CD4-positive, alpha-beta T cell treated with Interleukin-1 beta for 1 hour (primary cell): ENCODE results near the gene LAPTM4A.
"Not testable (repeated sequence)": the region's sequence is repeated elsewhere in the genome, so short reads cannot be mapped to it uniquely, and the experiment has no call there.

Experiments
- DNase-seq, 2 donors: peaks; one replicate each; pipeline ENCODE4 v3.0.0-alpha.2; 2020 to 2022

The LAPTM4A gene

DNA sequence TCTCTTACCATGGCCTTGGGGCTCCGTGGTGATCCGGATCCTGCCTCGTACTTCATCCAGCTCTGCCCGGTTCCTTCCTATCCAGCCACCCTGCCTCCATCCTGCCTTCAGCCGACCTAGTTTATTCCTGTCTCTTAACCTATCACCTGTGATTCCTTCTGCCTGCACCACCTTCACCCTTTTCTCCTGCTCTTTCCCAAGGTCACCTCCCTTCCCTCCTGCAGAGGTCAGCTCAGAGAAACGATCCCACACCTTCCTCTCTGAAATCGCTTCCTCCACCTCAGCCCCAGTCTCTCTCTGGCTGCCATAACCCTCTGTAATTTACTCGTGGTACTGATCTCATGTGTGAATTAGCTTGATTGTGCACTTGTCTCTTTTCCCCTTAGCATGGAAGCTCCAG, 23.5 kb upstream of the LAPTM4A start:
- no peak for DNase-seq

GRCh38 chr2:20074046-20074648, 22.7 kb upstream of the LAPTM4A start:
- not testable (repeated sequence) for DNase-seq

DNA sequence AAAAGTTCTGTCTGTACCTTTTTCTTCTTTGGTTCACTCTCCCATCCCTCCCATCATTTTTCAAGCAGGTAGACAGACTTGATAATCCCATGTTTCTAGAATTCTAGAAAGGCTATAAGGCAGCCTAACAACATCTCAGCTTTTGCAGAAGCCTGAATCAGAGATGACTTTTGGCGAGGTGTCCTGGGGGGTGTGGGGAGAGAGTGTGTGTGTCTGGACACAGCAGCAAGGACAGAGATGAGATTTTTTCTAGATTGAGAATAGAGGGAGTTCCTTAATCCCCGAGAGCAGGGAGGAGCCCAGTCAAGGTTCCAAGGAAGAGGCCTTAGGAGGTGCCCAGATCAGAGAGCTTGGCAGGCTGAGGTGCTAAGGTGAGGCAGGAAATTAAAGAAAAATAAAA, 22.0 kb upstream of the LAPTM4A start:
- DNase-seq, result no peak

GRCh38 chr2:20072436-20073158, 21.2 kb upstream of the LAPTM4A start:
- no peak for DNase-seq

GRCh38 chr2:20071397-20072383, 20.3 kb upstream of the LAPTM4A start:
- DNase-seq, result no peak

GRCh38 chr2:20069756-20070155, 18.3 kb upstream of the LAPTM4A start:
- DNase-seq, result no peak

- no peak for DNase-seq
These were observed 16.7 kb upstream of the LAPTM4A start for GRCh38 chr2:20067992-20068584.

DNA sequence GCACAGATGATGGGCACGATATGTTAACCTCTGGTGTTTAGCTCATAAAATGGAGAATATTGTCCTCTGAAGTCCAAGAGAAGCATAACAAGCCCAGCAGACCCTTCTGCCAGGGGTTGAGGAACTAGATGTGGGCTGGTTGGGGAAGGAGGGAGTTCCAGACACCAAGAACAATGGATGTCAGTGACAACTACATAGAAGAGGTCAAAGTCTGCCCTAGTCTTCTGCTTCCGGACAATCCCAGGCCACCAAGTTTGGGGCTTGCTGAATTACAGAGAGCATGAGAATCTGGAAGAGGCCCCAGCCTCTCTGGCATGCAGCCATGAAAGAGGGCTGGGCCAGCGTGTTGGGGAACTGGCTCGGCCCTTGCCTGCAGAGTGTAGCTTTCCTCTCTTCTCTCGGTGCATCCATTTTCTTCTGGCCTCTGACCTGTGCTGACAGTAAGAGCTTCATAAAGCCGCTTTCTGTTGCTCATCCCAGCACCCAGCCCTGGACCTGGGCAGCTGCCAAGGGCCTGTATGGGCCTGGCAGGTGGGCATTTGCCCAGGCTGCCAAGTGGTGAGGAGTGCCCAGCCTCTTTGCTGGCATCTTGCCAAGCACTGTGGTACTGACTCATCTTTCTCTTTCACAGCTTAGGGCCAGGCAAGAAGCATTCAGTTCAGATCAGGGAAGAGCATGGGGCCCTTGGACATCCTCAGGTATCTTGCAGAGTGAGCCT, 14.6 kb upstream of the LAPTM4A start:
- no peak for DNase-seq

DNA sequence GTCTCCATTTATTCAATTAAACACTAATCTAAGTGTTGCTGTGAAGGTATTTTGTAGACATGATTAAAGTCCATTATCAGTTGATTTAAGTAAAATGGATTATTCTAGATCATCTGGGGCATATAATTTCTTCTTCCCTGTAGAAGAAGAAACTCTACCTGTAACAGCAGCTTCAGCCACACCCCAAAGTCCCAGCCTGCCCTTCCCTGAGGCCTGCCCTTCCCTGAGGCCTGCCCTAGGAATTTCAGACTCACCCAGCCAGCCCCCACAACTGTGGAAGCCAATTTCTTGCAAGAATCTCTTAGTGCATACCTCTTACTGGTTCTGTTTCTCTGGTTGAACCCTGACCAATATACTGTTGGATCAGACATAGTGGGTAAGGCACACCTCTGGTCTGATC, 13.4 kb upstream of the LAPTM4A start:
- no peak for DNase-seq

DNA sequence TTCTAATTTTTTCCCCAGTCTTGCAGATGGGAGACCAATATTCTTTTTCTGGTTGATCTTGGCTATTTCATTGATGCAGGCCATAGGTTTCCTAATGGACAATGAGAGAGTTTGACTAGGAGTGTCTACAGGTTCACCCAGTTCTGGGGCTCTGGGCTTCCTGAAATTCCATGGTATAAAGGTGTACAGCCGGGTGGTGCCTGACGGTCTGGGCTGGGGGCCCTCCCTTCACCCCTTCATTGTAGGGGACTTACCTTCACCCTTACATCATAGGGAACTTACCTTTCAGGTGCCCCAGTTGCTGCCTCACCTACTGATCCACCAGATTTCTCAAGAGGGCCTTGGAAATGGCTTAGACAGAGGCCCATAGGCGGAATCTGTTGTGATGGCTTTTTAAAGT, 13.0 kb upstream of the LAPTM4A start:
- no peak for DNase-seq

- DNase-seq, result no peak
These were observed 11.5 kb upstream of the LAPTM4A start for GRCh38 chr2:20062615-20063545.

DNA sequence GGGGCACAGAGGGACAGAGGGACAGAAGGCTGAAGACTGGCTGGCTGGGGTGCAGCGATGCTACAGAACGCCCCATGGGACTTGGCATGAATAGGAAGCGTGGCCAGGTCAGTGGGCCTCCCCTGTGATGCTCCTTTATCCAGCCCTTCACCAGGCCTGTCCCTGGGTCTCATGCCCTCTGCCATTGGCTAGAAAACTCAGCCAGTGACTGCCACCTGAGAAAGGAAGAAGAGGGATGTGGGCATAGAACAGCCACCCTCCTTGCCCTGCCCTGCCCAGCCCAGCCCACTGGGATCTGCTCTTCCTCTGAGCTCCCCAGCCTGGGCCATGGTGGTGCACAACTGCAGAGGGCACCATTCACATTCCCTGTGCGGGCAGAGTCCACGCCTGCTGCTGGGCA, 10.5 kb upstream of the LAPTM4A start:
- no peak for DNase-seq

- DNase-seq, result no peak
These were observed 10.0 kb upstream of the LAPTM4A start for GRCh38 chr2:20061476-20061875.

DNA sequence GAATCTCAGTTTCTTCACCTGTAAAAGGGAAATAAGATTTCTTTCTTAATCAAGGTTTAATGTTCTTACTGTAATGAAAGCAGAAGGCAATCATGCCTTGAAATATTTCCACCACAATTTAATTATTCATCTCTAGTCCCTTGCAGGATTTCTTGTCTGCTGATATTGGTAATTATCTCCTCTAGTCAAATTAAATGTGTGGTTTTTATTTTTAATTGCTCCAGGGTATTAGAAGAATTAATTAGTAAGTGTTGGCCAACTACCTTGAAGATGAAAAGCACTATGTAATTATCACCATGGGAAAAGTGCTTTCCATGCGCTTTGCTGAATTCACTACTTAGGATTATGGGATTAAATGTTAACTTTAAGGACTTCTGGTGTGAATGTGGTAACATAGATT, 8.7 kb upstream of the LAPTM4A start:
- DNase-seq, result no peak

DNA sequence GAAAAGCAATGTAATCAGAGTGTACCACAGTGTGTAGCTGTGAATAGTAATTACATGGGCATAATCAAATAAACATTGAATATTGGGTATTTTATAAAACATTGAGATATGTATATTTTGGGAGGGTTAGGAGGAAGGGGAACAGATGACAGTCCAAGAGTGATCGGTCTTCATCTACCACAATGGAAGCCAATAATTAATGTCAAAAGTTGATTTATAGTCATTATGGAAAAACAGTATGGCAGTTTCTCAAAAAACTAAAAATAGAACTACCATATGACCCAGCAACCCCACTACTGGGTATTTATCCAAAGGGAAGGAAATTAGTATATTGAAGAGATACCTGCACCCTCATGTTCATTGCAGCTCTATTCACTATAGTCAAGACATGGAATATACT, 5.8 kb upstream of the LAPTM4A start:
- no peak for DNase-seq

DNA sequence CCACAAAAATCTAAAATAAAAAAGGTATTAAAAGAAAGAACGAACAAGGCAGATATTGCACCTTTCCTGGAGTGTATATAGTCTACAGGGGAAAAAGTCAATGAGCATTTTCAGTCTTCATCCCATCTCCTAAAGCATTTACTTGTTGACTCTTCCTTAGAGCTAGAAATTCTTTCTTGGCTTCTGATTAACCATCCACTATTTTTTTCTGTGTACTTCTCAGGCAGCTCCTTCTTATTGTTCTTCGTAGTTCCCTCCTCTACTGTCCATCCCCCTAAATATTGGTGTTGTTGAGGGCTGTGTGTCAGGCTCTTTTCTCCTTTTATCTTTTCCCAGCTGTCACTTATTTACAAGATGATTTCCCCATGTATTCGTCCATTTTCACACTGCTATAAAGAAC, 3.5 kb upstream of the LAPTM4A start:
- no peak for DNase-seq

DNA sequence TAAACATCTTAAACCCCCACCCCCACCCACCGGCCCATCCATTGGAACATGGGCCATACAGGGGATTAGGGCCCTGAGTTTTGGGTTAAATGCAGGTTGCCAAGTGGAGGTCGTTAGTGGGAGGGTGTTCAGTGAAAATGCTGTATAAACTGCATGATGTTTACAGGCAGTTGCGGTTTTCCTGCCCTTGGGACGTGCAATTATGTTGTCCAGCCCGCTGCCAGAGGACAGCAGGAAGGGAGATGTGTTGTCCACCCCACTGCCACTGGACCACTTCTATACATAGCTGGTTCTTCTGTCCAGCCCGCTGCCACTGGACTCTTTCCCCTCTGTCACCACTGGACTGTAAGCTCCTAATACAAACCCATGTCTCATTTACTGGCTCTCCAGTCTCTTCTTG, 2.7 kb upstream of the LAPTM4A start:
- no peak for DNase-seq

DNA sequence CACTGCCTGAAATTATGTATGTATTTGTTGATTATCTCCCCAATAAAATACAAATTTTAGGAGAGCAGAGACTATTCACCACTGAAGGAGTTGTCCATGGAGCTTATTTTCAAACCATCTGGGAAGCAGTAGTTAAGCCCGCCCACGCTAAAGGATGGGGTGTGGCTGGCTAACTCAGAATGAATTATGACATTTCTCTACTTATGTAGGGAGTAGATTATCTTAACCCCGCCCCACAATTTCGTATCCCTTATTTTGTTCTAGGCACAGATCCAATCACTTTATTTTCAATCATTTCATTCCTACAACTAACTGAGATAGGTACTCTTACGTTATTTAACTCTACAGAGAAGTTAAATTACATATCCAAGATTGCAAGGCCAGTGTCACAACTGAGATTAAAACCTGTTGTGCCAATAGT, 1.4 kb upstream of the LAPTM4A start:
- DNase-seq, result no peak

- no peak for DNase-seq
These were observed 912 bp upstream of the LAPTM4A start for GRCh38 chr2:20052229-20052851.

DNA sequence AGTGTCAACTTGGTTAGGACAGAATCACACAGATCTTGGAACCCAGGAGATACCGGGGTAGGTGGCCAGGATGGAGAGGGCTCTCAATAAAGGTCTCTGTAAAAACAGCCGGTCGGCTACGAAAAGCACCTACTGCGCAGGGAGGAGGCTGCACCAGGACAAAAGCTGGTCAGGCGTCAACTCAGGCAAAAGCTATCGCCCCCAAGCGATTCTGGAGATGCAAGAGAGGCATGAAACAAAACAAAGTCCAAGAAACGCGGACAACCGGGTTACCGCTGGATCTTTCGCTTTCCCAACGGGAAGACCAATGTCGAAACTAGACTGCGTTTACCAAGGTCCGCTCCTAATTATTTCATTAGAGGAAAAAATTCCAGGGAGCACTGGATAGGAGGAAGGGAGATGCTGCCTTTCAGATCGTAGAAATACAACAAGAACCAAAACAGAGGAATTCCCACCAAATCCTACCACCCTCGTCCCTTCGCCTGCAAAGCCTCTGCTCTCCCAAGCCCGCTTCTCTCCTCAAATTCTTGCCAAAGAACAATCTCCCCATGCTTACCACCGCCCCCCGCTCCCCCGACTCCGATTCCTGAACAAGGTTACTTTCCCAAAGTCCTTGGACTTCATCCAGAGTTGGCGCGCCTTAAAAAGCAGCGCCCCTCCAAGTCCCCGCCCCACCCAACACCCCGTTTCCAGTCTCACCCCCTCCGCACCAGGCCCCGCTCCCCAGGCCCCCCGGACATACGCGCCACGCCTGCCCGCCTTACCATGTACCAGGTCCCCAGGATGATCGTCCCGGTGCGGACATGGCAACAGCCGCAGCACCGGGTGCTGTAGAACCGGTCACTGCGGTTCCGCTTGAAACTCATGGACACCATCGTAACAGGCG, 539 bp downstream of the LAPTM4A start:
- peak; percentile 23 to 27 for DNase-seq
